ENCODE results near the gene ANKRD52. TPM values are rescaled to one million over a fixed set of nuclear protein-coding genes. Genes with fewer than 3 reads are reported as not detected.

ANKRD52 gene
- total and polyA plus RNA-seq, 2 experiments from 2014 or later = 20.3 to 25.2 TPM

DNA sequence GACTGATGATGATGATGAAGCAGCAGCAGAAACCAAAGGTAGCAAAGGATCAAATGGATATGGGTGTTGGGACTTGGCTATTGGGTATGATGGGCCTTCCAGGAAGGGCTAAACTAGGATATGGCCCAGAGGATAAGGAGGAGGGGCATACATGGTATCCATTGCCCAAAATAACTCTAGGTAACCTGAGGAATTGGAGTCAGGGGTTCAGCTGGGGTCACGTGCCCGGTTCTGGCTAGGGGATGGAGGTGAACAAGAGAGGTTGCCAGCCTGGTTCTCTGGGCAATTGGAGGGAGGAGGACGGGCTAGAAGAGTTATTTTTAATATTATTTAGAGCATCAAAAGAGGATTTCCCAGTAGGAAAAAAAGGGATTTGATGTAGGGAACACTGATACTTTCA lies 2.7 kb upstream of the ANKRD52 start:
- H3K27ac Mint-ChIP-seq = no peak overlapping the region
- peaks cover 18% of the 10 kb centered on the region for H3K4me1 Mint-ChIP-seq
- no peak overlapping the region for H3K4me3 Mint-ChIP-seq
- H3K27ac ChIP-seq (ENCODE audit: low read depth) = no peak overlapping the region
- no peaks in the 10 kb centered on the region for H3K9me2 ChIP-seq (ENCODE audit: insufficient read depth)
- no peak overlapping the region for H2AFZ ChIP-seq
- H3K4me3 ChIP-seq = no peak overlapping the region
- peaks cover 17% of the 10 kb centered on the region for H3K4me1 ChIP-seq (ENCODE audit: insufficient read depth)
- ATAC-seq (no peak), DNase-seq (ENCODE audit: low spot score) (no peak)
- no peak for TF ChIP-seq CREB1 (CRISPR knock-in tag; IDR thresholded peaks at IDR 0.05; ENCODE audit: low read depth)
- TF ChIP-seq POLR2AphosphoS5 (IDR thresholded peaks at IDR 0.05; ENCODE audit: low read depth) = no peak
- TF ChIP-seq ZNF114 (CRISPR knock-in tag; IDR thresholded peaks at IDR 0.05) = no peak
- TF ChIP-seq ETS1 (IDR thresholded peaks at IDR 0.05) = no peak
- no peak for TF ChIP-seq REST (IDR thresholded peaks at IDR 0.05; ENCODE audit: unreplicated experiment)
- no peak for TF ChIP-seq EZH2phosphoT487 (IDR thresholded peaks at IDR 0.05; ENCODE audit: unreplicated experiment)
- TF ChIP-seq STAT1 (IDR thresholded peaks at IDR 0.05; ENCODE audit: unreplicated experiment) = no peak
- TF ChIP-seq JUNB (IDR thresholded peaks at IDR 0.05; ENCODE audit: unreplicated experiment) = no peak
- no peak for TF ChIP-seq ZNF331 (CRISPR knock-in tag; IDR thresholded peaks at IDR 0.05; ENCODE audit: low read depth)
- TF ChIP-seq EZH2 (IDR thresholded peaks at IDR 0.05; ENCODE audit: low read depth, unreplicated experiment) = no peak
- no peak for TF ChIP-seq NANOG (IDR thresholded peaks at IDR 0.05; ENCODE audit: borderline replicate concordance)
- TF ChIP-seq, protein P1, sequence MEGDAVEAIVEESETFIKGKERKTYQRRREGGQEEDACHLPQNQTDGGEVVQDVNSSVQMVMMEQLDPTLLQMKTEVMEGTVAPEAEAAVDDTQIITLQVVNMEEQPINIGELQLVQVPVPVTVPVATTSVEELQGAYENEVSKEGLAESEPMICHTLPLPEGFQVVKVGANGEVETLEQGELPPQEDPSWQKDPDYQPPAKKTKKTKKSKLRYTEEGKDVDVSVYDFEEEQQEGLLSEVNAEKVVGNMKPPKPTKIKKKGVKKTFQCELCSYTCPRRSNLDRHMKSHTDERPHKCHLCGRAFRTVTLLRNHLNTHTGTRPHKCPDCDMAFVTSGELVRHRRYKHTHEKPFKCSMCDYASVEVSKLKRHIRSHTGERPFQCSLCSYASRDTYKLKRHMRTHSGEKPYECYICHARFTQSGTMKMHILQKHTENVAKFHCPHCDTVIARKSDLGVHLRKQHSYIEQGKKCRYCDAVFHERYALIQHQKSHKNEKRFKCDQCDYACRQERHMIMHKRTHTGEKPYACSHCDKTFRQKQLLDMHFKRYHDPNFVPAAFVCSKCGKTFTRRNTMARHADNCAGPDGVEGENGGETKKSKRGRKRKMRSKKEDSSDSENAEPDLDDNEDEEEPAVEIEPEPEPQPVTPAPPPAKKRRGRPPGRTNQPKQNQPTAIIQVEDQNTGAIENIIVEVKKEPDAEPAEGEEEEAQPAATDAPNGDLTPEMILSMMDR (conservative IDR thresholded peaks at IDR 0.05; ENCODE audit: low read depth in 2 of 2) = no peak
- TF ChIP-seq, protein P2, sequence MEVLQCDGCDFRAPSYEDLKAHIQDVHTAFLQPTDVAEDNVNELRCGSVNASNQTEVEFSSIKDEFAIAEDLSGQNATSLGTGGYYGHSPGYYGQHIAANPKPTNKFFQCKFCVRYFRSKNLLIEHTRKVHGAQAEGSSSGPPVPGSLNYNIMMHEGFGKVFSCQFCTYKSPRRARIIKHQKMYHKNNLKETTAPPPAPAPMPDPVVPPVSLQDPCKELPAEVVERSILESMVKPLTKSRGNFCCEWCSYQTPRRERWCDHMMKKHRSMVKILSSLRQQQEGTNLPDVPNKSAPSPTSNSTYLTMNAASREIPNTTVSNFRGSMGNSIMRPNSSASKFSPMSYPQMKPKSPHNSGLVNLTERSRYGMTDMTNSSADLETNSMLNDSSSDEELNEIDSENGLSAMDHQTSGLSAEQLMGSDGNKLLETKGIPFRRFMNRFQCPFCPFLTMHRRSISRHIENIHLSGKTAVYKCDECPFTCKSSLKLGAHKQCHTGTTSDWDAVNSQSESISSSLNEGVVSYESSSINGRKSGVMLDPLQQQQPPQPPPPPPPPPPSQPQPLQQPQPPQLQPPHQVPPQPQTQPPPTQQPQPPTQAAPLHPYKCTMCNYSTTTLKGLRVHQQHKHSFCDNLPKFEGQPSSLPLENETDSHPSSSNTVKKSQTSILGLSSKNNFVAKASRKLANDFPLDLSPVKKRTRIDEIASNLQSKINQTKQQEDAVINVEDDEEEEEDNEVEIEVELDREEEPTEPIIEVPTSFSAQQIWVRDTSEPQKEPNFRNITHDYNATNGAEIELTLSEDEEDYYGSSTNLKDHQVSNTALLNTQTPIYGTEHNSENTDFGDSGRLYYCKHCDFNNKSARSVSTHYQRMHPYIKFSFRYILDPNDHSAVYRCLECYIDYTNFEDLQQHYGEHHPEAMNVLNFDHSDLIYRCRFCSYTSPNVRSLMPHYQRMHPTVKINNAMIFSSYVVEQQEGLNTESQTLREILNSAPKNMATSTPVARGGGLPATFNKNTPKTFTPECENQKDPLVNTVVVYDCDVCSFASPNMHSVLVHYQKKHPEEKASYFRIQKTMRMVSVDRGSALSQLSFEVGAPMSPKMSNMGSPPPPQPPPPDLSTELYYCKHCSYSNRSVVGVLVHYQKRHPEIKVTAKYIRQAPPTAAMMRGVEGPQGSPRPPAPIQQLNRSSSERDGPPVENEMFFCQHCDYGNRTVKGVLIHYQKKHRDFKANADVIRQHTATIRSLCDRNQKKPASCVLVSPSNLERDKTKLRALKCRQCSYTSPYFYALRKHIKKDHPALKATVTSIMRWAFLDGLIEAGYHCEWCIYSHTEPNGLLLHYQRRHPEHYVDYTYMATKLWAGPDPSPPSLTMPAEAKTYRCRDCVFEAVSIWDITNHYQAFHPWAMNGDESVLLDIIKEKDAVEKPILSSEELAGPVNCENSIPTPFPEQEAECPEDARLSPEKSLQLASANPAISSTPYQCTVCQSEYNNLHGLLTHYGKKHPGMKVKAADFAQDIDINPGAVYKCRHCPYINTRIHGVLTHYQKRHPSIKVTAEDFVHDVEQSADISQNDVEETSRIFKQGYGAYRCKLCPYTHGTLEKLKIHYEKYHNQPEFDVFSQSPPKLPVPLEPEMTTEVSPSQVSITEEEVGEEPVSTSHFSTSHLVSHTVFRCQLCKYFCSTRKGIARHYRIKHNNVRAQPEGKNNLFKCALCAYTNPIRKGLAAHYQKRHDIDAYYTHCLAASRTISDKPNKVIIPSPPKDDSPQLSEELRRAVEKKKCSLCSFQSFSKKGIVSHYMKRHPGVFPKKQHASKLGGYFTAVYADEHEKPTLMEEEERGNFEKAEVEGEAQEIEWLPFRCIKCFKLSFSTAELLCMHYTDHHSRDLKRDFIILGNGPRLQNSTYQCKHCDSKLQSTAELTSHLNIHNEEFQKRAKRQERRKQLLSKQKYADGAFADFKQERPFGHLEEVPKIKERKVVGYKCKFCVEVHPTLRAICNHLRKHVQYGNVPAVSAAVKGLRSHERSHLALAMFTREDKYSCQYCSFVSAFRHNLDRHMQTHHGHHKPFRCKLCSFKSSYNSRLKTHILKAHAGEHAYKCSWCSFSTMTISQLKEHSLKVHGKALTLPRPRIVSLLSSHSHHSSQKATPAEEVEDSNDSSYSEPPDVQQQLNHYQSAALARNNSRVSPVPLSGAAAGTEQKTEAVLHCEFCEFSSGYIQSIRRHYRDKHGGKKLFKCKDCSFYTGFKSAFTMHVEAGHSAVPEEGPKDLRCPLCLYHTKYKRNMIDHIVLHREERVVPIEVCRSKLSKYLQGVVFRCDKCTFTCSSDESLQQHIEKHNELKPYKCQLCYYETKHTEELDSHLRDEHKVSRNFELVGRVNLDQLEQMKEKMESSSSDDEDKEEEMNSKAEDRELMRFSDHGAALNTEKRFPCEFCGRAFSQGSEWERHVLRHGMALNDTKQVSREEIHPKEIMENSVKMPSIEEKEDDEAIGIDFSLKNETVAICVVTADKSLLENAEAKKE (CRISPR knock-in tag; IDR thresholded peaks at IDR 0.05) = no peak
- peaks cover 19% of the 10 kb centered on the region for H3F3A ChIP-seq (replicated peaks; ENCODE audit: low read depth)
- H3K27me3 ChIP-seq (ENCODE audit: insufficient read depth) = no peaks in the 10 kb centered on the region
- peaks cover 13% of the 10 kb centered on the region; the same call in 1 of the 2 replicates for H3K79me2 ChIP-seq (replicated peaks; ENCODE audit: insufficient read depth)
- peaks cover 10% of the 10 kb centered on the region; the same call in 1 of the 2 replicates for H3K36me3 ChIP-seq (ENCODE audit: insufficient read depth)
- H4K20me1 ChIP-seq (replicated peaks; ENCODE audit: insufficient read depth) = peaks cover 10% of the 10 kb centered on the region
- H3K36me3 Mint-ChIP-seq (ENCODE audit: low read depth) = peaks cover 8% of the 10 kb centered on the region
- H3K27me3 Mint-ChIP-seq (ENCODE audit: insufficient read depth, low read depth, poor library complexity) = peaks cover 25% of the 10 kb centered on the region
- no peaks in the 10 kb centered on the region; the same call in 1 of the 3 replicates for H3K9me3 Mint-ChIP-seq
- no peak overlapping the region for H3K4me2 ChIP-seq
